Activated T-helper 1 cell treated with Interleukin-2 at 50 U/mL for 16 hours (primary cell): ENCODE results near the gene ANO6.
"Not testable (repeated sequence)": the region's sequence is repeated elsewhere in the genome, so short reads cannot be mapped to it uniquely, and the experiment has no call there.

Experiments
- DNase-seq: peaks from one replicate; pipeline ENCODE4 v3.0.0-alpha.2; 2020; ENCODE audit warnings: low read depth

The ANO6 gene

DNA sequence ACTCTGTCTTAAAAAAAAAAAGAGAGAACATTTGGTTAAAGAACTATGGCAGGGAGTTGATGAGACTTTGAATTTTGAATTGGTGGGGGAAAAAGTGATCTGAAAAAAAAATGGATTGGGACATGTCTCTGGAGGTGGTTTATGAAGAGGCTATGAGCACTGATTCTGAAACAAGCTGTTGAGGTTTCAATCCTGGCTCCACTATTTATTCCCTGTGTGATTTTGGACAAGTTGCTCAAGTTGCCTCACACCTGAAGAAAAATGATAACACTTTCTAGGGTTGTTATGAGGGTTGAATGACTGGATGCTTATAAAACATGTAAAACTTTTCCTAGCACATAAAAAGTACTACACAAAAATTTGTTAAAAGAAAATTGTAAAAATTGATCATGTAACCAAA lies 1.8 kb upstream of the ANO6 start:
- no peak for DNase-seq

- no peak for DNase-seq
Observed at GRCh38 chr12:45214749-45215418, 1.0 kb upstream of the ANO6 start.

- peak; percentile 32 for DNase-seq
Observed at GRCh38 chr12:45216230-45216982, 511 bp downstream of the ANO6 start.

- no peak for DNase-seq
Observed at GRCh38 chr12:45216983-45217485, 1.1 kb downstream of the ANO6 start.

DNA sequence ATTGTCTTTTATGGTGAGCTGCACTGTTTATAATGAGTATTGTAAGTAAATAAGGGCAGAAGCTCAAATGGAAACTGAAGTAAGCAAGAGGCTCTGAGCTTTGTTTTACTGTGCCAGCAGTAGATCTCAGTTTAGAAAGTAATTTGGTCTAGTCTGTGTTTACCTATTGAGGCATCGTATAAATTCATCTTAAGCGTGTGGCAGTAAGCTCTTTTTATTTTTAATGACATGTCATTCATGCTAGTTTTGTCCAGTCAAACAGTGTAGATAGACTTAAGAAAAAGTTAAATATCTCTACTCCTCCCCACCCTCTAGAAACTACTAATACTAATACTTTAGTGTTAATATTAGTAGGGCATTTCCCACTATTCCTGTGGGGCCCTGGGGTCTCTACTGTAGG lies 2.0 kb downstream of the ANO6 start:
- no peak for DNase-seq

GRCh38 chr12:45219621-45220020 lies 3.7 kb downstream of the ANO6 start:
- no peak for DNase-seq

DNA sequence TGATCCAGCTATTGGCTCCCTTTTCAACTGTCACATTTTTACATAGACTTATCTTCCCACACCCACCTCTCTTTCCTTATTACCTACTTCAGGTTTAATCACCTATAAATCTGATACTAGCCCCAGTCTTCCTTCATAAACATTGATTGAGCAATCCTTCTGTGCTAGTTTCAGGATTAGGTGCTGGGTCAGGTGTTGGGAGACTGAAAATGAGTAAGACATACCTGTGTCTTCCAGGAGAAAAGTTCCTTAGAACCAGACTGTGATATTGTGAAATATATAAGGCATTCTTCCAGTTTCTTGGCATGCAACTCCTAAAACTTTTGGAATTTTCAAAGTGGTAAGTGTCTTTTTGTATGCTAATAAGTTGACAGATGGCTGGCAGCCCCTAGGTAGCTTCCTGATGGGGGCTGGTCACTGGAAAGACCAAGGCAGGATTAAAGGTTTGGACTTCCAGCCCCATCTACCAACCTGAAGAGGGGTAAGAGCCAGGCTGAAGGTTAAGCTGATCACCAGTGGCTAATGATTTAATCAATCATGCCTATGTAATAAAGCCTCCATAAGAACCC lies 4.6 kb downstream of the ANO6 start:
- DNase-seq = no peak

- DNase-seq = no peak
Observed at GRCh38 chr12:45220969-45221368, 5.1 kb downstream of the ANO6 start.

DNA sequence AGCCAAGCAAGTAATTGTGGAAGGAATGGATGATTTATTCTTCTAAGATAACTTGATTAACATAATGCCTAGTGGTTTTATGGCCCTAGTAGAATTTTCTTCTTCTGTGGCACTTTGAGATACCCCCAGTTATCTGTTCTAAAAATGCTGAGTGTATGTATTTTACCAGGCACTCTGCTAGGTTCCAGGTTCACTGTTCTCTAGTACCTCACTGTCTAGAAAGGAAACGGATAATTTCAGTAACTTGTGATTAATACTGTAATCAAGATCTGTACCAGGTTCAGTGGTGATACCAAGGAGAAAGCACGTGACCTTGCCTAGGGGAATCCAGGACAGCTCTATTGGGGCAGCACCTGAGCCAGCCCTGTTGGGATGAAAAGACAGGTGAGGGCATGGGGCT lies 8.0 kb downstream of the ANO6 start:
- DNase-seq = no peak

DNA sequence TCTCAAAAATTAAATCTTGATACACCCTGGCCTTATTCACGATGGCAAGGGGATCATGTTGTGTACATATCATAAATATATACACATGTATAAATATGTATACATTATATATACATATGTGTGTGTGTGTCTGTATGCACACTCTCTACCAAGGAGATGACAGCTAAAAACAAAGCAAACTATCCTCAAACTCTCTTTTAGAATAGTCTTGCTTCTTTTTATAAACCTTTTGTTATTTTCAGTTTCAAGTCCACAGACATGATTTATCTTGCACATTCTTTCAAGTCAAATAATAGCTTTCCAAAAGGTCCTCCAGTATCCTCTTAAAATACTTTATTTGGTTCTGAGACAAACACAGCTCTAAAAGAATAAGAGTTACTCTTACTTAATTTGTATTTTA lies 8.4 kb downstream of the ANO6 start:
- DNase-seq = no peak

- no peak for DNase-seq
Observed at GRCh38 chr12:45226021-45226420, 10.1 kb downstream of the ANO6 start.

- DNase-seq = no peak
Observed at GRCh38 chr12:45227316-45228067, 11.6 kb downstream of the ANO6 start.

DNA sequence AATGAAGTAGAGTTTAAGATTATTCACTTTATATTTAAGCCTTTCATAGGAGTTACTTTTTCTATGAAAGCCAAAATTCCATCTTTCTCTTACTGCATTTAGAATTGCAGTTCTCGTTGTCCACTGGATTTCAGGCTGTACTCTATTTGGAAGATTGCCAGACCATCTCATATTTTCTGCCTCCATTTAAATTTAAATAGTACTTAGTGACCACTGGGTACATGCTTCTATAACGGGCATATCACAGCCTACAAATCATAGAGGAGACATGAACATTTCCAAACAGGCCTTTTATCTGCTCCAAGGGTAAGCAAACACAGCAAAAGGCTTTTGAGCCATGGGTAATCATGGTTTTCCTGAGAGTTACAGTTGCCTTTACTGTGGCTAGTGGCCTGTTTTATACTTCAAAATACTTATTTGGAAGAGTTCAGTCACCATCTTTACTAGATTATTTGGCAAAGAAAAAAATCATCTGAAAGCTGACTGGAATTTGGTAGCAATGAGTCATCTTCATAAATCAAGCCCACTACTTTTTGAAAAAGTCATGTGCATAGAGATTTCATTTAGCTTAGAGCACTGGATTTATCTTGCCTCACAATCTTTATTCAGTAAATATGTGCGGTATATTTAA lies 15.7 kb downstream of the ANO6 start:
- DNase-seq = no peak

DNA sequence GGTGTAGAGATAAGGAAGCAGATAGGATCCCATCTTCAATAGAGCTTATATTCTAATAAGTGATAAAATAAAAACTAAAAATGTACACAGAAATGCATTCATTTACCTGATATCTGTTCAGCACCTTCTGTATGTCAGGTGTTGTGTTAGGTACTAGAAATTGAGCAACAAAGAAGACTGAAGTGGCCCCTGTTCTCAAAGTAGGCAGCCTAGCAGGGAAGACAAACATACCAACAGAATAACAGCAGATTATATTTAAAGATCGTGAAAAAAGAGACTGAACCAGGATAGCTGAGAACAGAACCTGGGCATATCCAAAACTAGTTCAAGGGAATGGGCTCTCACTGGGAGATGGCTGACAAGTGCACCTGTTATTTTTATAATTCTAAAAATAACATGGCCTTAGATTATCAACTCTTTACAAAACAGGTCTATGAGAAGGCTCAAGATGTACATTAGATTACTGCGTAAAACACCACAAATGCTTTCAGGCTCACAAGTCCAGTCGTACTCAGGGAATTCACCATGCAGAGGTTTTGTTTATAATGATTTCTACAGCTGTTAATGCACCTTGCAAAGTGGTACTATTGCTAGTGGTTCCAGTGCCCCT lies 16.4 kb downstream of the ANO6 start:
- DNase-seq = no peak

GRCh38 chr12:45232756-45233372 lies 17.0 kb downstream of the ANO6 start:
- no peak for DNase-seq

DNA sequence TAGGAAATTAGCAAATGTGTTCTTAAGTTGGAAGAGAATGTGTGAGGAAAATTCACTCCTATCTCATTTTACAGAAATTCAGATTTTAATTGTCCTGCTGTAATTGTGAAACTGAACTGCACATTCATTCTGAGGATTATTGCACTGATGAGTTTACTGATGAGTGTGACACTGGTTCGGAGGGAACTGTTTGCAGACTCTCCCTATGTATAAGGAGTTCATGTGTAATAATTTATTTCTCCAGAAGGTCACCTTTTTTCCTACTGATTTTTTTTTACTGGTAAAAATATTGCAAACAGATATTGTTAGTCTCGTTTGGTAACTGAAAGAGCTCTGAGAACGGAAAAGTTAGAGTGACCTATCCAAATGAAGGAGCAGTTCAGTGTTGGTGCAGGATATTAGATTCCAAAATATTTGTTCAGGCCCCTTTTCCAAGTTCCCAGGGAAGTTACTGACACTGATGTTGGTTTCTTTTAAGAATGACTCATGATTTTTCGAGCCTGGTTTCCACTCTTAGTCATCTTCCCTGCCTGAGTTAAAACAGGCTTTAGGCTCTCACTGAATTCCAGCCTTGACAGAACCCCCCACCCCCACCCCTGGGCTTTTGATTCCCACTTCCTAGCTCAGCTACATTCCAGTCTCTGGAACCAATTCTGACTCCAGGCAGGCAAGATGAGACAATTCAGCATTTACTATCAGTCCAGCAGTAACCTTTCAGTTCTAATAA lies 18.4 kb downstream of the ANO6 start:
- no peak for DNase-seq

- DNase-seq = no peak
Observed at GRCh38 chr12:45235087-45236025, 19.5 kb downstream of the ANO6 start.

GRCh38 chr12:45236383-45236782 lies 20.5 kb downstream of the ANO6 start:
- DNase-seq = not testable (repeated sequence)

DNA sequence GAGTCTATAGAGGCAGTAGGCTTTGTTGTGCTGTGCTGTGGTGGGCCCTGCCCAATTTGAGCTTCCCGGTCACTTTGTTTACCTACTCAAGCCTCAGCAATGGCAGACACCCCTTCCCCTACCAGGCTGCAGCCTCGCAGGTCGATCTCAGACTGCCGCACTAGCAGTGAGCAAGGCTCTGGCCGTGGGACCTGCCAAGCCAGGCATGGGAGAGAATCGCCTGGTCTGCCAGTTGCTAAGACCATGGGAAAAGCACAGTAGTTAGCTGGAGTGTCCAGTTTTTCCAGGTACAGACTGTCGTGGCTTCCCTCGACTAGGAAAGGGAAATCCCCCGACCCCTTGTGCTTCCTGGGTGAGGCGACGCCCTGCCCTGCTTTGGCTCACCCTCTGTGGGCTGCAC lies 26.3 kb downstream of the ANO6 start:
- DNase-seq = no peak
